ENCODE results near the gene DMRTA1. TPM values are rescaled to one million over a fixed set of nuclear protein-coding genes. Genes with fewer than 3 reads are reported as not detected.

DMRTA1 gene
- polyA plus RNA-seq, 1 of the 3 experiments (the other 2 are of a cell fraction), result 0.03 TPM

GRCh38 chr9:22424616-22425015 is 22.0 kb upstream of the DMRTA1 start:
- H3K79me2 ChIP-seq (ENCODE audit: insufficient read depth), result no peaks in the 10 kb centered on the region
- no peaks in the 10 kb centered on the region; the same call in 1 of the 2 replicates for H3K27me3 ChIP-seq (ENCODE audit: insufficient read depth)
- H3K9me2 ChIP-seq, result no peaks in the 10 kb centered on the region
- no peaks in the 10 kb centered on the region for H3K4me1 ChIP-seq (ENCODE audit: control insufficient read depth in 1 of 2, insufficient read depth in 2 of 2, low read depth in 1 of 2, low read length in 1 of 2)
- POLR2A ChIA-PET, result no interaction called here
- no peak overlapping the region for H3K4me3 ChIP-seq (ENCODE audit: low read depth in 2 of 2, low read length in 1 of 2)
- no peaks in the 10 kb centered on the region for H3F3A ChIP-seq (replicated peaks; ENCODE audit: insufficient read depth)
- no peaks in the 10 kb centered on the region for H4K20me1 ChIP-seq (ENCODE audit: insufficient read depth)
- H3K9ac ChIP-seq, result no peak overlapping the region
- DNase-seq, result no peak
- H2AFZ ChIP-seq (ENCODE audit: low read depth), result no peak overlapping the region
- H3K9me3 ChIP-seq, result no peaks in the 10 kb centered on the region
- WGBS (ENCODE audit: low lambda C conversion rate), result 13% methylated on average over 2 of the region's 2 CpGs
- no peak overlapping the region for H3K4me2 ChIP-seq
- CTCF ChIA-PET, result no interaction called here
- no peak overlapping the region for H3K27ac ChIP-seq (ENCODE audit: low read depth in 2 of 2, low read length in 1 of 2)
- H3K36me3 ChIP-seq (replicated peaks in 1 of 2; ENCODE audit: control insufficient read depth in 1 of 2, insufficient read depth in 2 of 2, low read length in 1 of 2), result no peaks in the 10 kb centered on the region
- TF ChIP-seq TAF1 (IDR thresholded peaks at IDR 0.05; ENCODE audit: borderline replicate concordance, low read depth, low read length) (no peak), CTCF (IDR thresholded peaks at IDR 0.05) (no peak), GATA2 (CRISPR knock-in tag; IDR thresholded peaks at IDR 0.05) (no peak), CHD2 (IDR thresholded peaks at IDR 0.05; ENCODE audit: low read length, partially characterized antibody) (no peak), RFX5 (IDR thresholded peaks at IDR 0.05; ENCODE audit: low read length) (no peak), SIN3A (IDR thresholded peaks at IDR 0.05; ENCODE audit: borderline replicate concordance, low read depth, low read length) (no peak), ZBTB33 (IDR thresholded peaks at IDR 0.05; ENCODE audit: borderline replicate concordance, low read depth) (no peak), JUND (IDR thresholded peaks at IDR 0.05) (no peak), RAD21 (IDR thresholded peaks at IDR 0.05; ENCODE audit: low read length) (no peak)

GRCh38 chr9:22425551-22425950 is 21.1 kb upstream of the DMRTA1 start:
- Histone ChIP-seq H3K9me3 (no peaks in the 10 kb centered on the region), H2AFZ (ENCODE audit: low read depth) (no peak overlapping the region), H3K79me2 (ENCODE audit: insufficient read depth) (no peaks in the 10 kb centered on the region), H3K9me2 (no peaks in the 10 kb centered on the region), H3K27me3 (ENCODE audit: insufficient read depth) (no peaks in the 10 kb centered on the region; the same call in 1 of the 2 replicates), H3K4me1 (ENCODE audit: control insufficient read depth in 1 of 2, insufficient read depth in 2 of 2, low read depth in 1 of 2, low read length in 1 of 2) (no peaks in the 10 kb centered on the region), H3K4me3 (ENCODE audit: low read depth in 2 of 2, low read length in 1 of 2) (no peak overlapping the region), H3K27ac (ENCODE audit: low read depth in 2 of 2, low read length in 1 of 2) (no peak overlapping the region), H4K20me1 (ENCODE audit: insufficient read depth) (no peaks in the 10 kb centered on the region), H3K36me3 (replicated peaks in 1 of 2; ENCODE audit: control insufficient read depth in 1 of 2, insufficient read depth in 2 of 2, low read length in 1 of 2) (no peaks in the 10 kb centered on the region), H3K4me2 (no peak overlapping the region), H3F3A (replicated peaks; ENCODE audit: insufficient read depth) (no peaks in the 10 kb centered on the region), H3K9ac (no peak overlapping the region)
- no peak for TF ChIP-seq POLR2AphosphoS5 (IDR thresholded peaks at IDR 0.05; ENCODE audit: low read depth, low read length)
- TF ChIP-seq SIN3A (IDR thresholded peaks at IDR 0.05; ENCODE audit: borderline replicate concordance, low read depth, low read length), result no peak
- TF ChIP-seq TAF1 (IDR thresholded peaks at IDR 0.05; ENCODE audit: borderline replicate concordance, low read depth, low read length), result no peak
- no peak for TF ChIP-seq SMC3 (IDR thresholded peaks at IDR 0.05; ENCODE audit: low read depth, low read length)
- no peak for TF ChIP-seq NFIC (IDR thresholded peaks at IDR 0.05; ENCODE audit: borderline replicate concordance)
- no peak for TF ChIP-seq IRF3 (IDR thresholded peaks at IDR 0.05; ENCODE audit: low read depth, low read length)
- no peak for TF ChIP-seq MAX (IDR thresholded peaks at IDR 0.05; ENCODE audit: low read depth)
- no peak for TF ChIP-seq ZBTB33 (IDR thresholded peaks at IDR 0.05; ENCODE audit: borderline replicate concordance, low read depth)
- no peak for TF ChIP-seq RFX5 (IDR thresholded peaks at IDR 0.05; ENCODE audit: low read length)
- TF ChIP-seq GATA2 (CRISPR knock-in tag; IDR thresholded peaks at IDR 0.05), result no peak
- TF ChIP-seq PBX3 (IDR thresholded peaks at IDR 0.05), result no peak
- no peak for DNase-seq
- 19% methylated on average over 4 of the region's 4 CpGs for WGBS (ENCODE audit: low lambda C conversion rate)
- POLR2A ChIA-PET, result no interaction called here
- CTCF ChIA-PET, result no interaction called here
